SK-N-SH (cell line): Measurements from ENCODE around the gene IGF2R.

Experiments
- CTCF ChIP-seq: fragments of 200-600 bp; sonication (generic); IDR thresholded peaks from 2 replicates; pipeline ENCODE4 v1.6.1; 2017; ENCODE audit warnings: antibody characterized with exemption, mild to moderate bottlenecking, moderate library complexity
- ELF1 ChIP-seq: IDR thresholded peaks from 2 replicates; pipeline ENCODE4 v1.4.0; 2012
- EP300 ChIP-seq, 2 experiments: IDR thresholded peaks; 2 replicates each; pipeline versions ENCODE4 v1.4.0 to v1.6.1; 2012; ENCODE audit warnings: borderline replicate concordance in 1 of 2, low read depth in 1 of 2, low read length in 1 of 2
- GATA2 ChIP-seq: sonication (generic); formaldehyde crosslinking; IDR thresholded peaks from 2 replicates; pipeline ENCODE4 v1.5.0; 2020; ENCODE audit warnings: mild to moderate bottlenecking, missing genetic modification reagents
- RCOR1 ChIP-seq: fragments of 150-350 bp; IDR thresholded peaks from 2 replicates; pipeline ENCODE4 v1.6.1; 2017; ENCODE audit warnings: antibody characterized with exemption, low read length
- USF2 ChIP-seq: fragments of 150-350 bp; IDR thresholded peaks from 2 replicates; pipeline ENCODE4 v1.6.1; 2017; ENCODE audit warnings: antibody characterized with exemption, low read length, low read depth, borderline replicate concordance

GRCh38 chr6:159955945-159956361 is 12.9 kb upstream of the IGF2R start:
- TF ChIP-seq USF2 (no peak), RCOR1 (no peak), EP300 (IDR thresholded peaks at IDR 0.05; ENCODE audit: borderline replicate concordance in 1 of 2, low read depth in 1 of 2, low read length in 1 of 2) (no peak), CTCF (no peak), GATA2 (CRISPR knock-in tag) (no peak), ELF1 (no peak)
